ENCODE data around the gene DOHH. TPM values are rescaled to one million over a fixed set of nuclear protein-coding genes. Genes with fewer than 3 reads are reported as not detected.
"Not testable (repeated sequence)": the region's sequence is repeated elsewhere in the genome, so short reads cannot be mapped to it uniquely, and the experiment has no call there.

Gene DOHH
- polyA plus RNA-seq, 3 donors: 9.6 to 13.0 (median 11.5) TPM

- no peak for DNase-seq
These were observed 36.1 kb upstream of the DOHH start for GRCh38 chr19:3536429-3537100.

GRCh38 chr19:3535981-3536380 lies 35.5 kb upstream of the DOHH start:
- no peak for DNase-seq

- DNase-seq: no peak
These were observed 35.1 kb upstream of the DOHH start for GRCh38 chr19:3535563-3535965.

- DNase-seq: no peak
These were observed 34.7 kb upstream of the DOHH start for GRCh38 chr19:3535235-3535535.

GRCh38 chr19:3534375-3535234 lies 34.1 kb upstream of the DOHH start:
- no peak for DNase-seq

- DNase-seq: no peak
These were observed 33.2 kb upstream of the DOHH start for GRCh38 chr19:3533563-3534216.

- DNase-seq: no peak
These were observed 32.6 kb upstream of the DOHH start for GRCh38 chr19:3533033-3533432.

GRCh38 chr19:3532154-3532786 lies 31.8 kb upstream of the DOHH start:
- DNase-seq: no peak

GRCh38 chr19:3531716-3532115 lies 31.2 kb upstream of the DOHH start:
- DNase-seq: no peak

- no peak for DNase-seq
These were observed 29.9 kb upstream of the DOHH start for GRCh38 chr19:3530389-3530788.

- not testable (repeated sequence) for DNase-seq
These were observed 28.8 kb upstream of the DOHH start for GRCh38 chr19:3529299-3529698.

- no peak for DNase-seq
These were observed 28.2 kb upstream of the DOHH start for GRCh38 chr19:3528539-3529211.

GRCh38 chr19:3528080-3528479 lies 27.6 kb upstream of the DOHH start:
- no peak for DNase-seq

- no peak for DNase-seq
These were observed 26.9 kb upstream of the DOHH start for GRCh38 chr19:3527238-3527910.

- DNase-seq: no peak
These were observed 26.2 kb upstream of the DOHH start for GRCh38 chr19:3526507-3527237.

- DNase-seq: no peak
These were observed 24.5 kb upstream of the DOHH start for GRCh38 chr19:3524904-3525451.

GRCh38 chr19:3524078-3524842 lies 23.8 kb upstream of the DOHH start:
- no peak for DNase-seq

- DNase-seq: no peak
These were observed 23.0 kb upstream of the DOHH start for GRCh38 chr19:3523361-3524077.

All from renal pelvis (tissue), 4 donors.